ENCODE results near the gene HMOX1. TPM values are rescaled to one million over a fixed set of nuclear protein-coding genes. Genes with fewer than 3 reads are reported as not detected.
"Not testable (repeated sequence)": the region's sequence is repeated elsewhere in the genome, so short reads cannot be mapped to it uniquely, and the experiment has no call there.

HMOX1 gene
- total and polyA plus RNA-seq, 12 donors = 15.4 to 578 (median 39.3) TPM

DNA sequence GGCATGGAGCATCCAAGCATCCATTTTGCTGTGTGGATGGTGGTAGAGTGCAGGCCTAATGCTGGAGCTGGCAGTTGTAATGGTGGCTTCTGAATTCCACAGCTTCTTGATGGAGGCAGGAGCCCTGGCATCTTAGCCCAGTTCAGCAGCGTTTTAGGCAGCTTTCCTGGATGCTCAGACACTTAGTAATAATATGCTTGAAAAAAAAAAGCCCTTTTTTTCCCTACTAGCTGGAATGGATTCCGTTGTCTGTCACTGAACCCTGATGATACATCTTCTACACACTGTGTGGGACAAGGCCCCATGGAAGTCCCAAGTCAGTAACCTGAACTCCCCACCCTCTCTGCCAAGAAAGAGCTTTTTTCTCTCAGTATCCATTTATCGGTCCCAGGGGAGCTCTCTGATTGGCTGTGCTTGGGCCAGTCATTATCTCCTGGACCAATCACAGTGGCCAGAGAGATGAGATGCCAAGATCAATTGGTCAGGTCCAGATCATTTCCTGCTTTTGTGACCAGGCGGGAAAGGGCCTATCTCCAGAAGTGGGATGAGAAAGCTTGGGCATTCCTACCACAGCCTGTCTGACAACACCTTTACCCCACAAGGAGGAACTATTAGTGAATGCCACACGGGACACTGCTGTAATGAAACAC lies 53.3 kb downstream of the HMOX1 start:
- no peaks in the 10 kb centered on the region for H3K27me3 ChIP-seq
- H3K9me3 ChIP-seq (replicated peaks in 1 of 3) = peaks cover 0 to 7% (median 0%) of the 10 kb centered on the region in 3 donors
- no peak overlapping the region for H3K27ac ChIP-seq
- WGBS, 4 donors = 98 to 100% (median 100%) methylated on average over 4 to 5 of the region's 5 CpGs
- H3K4me1 ChIP-seq (replicated peaks in 1 of 2) = peaks cover 0 to 4% of the 10 kb centered on the region in 2 donors
- no peak overlapping the region for H3K4me3 ChIP-seq
- TF ChIP-seq POLR2A (IDR thresholded peaks at IDR 0.05) = no peak
- TF ChIP-seq, protein P1, sequence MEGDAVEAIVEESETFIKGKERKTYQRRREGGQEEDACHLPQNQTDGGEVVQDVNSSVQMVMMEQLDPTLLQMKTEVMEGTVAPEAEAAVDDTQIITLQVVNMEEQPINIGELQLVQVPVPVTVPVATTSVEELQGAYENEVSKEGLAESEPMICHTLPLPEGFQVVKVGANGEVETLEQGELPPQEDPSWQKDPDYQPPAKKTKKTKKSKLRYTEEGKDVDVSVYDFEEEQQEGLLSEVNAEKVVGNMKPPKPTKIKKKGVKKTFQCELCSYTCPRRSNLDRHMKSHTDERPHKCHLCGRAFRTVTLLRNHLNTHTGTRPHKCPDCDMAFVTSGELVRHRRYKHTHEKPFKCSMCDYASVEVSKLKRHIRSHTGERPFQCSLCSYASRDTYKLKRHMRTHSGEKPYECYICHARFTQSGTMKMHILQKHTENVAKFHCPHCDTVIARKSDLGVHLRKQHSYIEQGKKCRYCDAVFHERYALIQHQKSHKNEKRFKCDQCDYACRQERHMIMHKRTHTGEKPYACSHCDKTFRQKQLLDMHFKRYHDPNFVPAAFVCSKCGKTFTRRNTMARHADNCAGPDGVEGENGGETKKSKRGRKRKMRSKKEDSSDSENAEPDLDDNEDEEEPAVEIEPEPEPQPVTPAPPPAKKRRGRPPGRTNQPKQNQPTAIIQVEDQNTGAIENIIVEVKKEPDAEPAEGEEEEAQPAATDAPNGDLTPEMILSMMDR (IDR thresholded peaks at IDR 0.05) = no peak
- intact Hi-C loops (cut with DNase I) = loop anchor here in 1 of 2 donors (5.0 kb wide), 1 partner anchor 153 kb away; no protein-coding TSS in a partner anchor
- DNase-seq = no peak
- H3K36me3 ChIP-seq (replicated peaks in 1 of 2) = no peaks in the 10 kb centered on the region

DNA sequence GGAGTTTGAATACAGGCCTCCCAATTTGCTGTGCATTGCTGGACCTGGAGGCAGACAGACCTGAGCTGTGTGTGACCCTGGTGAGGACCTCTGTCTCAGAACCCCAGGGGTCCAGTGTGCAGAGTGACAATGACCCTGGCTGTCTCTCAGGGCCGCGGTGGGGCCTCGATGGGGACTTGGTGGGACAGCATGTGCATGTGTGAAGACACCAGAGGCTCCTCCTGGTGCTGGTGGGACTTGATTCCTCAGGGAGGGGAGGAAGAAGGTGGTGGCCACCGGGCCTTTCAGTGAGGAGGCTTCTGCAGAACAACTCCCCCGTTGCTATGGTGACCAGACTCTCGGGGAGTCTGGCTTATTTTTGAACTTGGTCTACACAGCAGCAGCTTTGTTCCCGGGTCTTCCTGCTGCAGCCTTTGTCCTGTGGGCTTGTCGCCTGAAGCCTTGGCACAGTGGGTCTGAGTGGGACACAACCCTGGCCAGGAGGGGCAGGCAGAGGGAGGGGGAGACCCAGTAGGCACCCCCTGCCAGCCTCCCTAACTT lies 54.4 kb downstream of the HMOX1 start:
- peaks cover 0 to 4% of the 10 kb centered on the region in 2 donors for H3K4me1 ChIP-seq (replicated peaks in 1 of 2)
- H3K36me3 ChIP-seq (replicated peaks in 1 of 2) = no peaks in the 10 kb centered on the region
- intact Hi-C loops (cut with DNase I) = no loop called here
- WGBS, 4 donors = 73 to 85% (median 80%) methylated on average over 7 to 8 of the region's 8 CpGs
- H3K27ac ChIP-seq = no peak overlapping the region
- H3K9me3 ChIP-seq (replicated peaks in 1 of 3) = peaks cover 0 to 7% (median 0%) of the 10 kb centered on the region in 3 donors
- H3K4me3 ChIP-seq = no peak overlapping the region
- no peak for DNase-seq
- TF ChIP-seq, protein P1 (IDR thresholded peaks at IDR 0.05) = no peak
- TF ChIP-seq POLR2A (IDR thresholded peaks at IDR 0.05) = no peak
- no peaks in the 10 kb centered on the region for H3K27me3 ChIP-seq

GRCh38 chr22:35436421-35436820 lies 55.5 kb downstream of the HMOX1 start:
- TF ChIP-seq POLR2A (IDR thresholded peaks at IDR 0.05) = no peak
- TF ChIP-seq, protein P1 (IDR thresholded peaks at IDR 0.05) = no peak
- Histone ChIP-seq H3K4me1 (replicated peaks in 1 of 2) (no peaks in the 10 kb centered on the region), H3K9me3 (replicated peaks in 1 of 3) (peaks cover 0 to 7% (median 0%) of the 10 kb centered on the region in 3 donors), H3K36me3 (replicated peaks in 1 of 2) (no peaks in the 10 kb centered on the region), H3K27me3 (no peaks in the 10 kb centered on the region), H3K4me3 (no peak overlapping the region), H3K27ac (no peak overlapping the region)
- WGBS, 4 donors = 70 to 85% (median 84%) methylated on average over 5 of the region's 5 CpGs
- intact Hi-C loops (cut with DNase I) = no loop called here
- no peak for DNase-seq

GRCh38 chr22:35437049-35437448 lies 56.2 kb downstream of the HMOX1 start:
- intact Hi-C loops (cut with DNase I) = no loop called here
- no peak for DNase-seq
- Histone ChIP-seq H3K36me3 (replicated peaks in 1 of 2) (no peaks in the 10 kb centered on the region), H3K4me3 (no peak overlapping the region), H3K27me3 (no peaks in the 10 kb centered on the region), H3K9me3 (replicated peaks in 1 of 3) (peaks cover 0 to 7% (median 0%) of the 10 kb centered on the region in 3 donors), H3K4me1 (replicated peaks in 1 of 2) (no peaks in the 10 kb centered on the region), H3K27ac (no peak overlapping the region)
- WGBS, 4 donors = 81 to 100% (median 94%) methylated on average over 1 to 2 of the region's 2 CpGs
- TF ChIP-seq POLR2A (IDR thresholded peaks at IDR 0.05) = no peak
- TF ChIP-seq, protein P1 (IDR thresholded peaks at IDR 0.05) = no peak

DNA sequence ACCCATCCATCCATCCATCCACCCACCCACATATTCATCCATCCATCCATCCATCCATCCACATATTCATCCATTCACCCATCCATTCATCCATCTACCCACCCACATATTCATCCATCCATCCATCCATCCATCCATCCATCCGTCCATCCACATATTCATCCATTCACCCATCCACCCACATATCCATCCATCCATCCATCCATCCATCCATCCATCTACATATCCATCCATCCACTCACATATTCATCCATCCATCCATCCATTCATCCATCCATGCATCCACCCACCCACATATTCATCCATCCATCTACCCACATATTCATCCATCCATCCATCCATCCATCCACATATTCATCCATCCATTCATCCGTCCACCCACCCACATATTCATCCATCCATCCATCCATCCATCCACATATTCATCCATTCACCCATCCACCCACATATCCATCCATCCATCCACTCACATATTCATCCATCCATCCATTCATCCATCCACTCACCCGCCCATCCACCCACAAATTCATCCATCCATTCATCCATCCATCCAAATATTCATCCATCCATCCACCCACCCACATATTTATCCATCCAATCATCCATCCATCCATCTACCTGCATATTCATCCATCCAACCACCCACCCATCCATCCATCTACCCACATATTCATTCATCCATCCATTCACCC lies 57.9 kb downstream of the HMOX1 start:
- H3K4me1 ChIP-seq (replicated peaks in 1 of 2); intact Hi-C loops (cut with DNase I); H3K27me3 ChIP-seq; DNase-seq; H3K9me3 ChIP-seq (replicated peaks in 1 of 3); H3K4me3 ChIP-seq; H3K36me3 ChIP-seq (replicated peaks in 1 of 2); H3K27ac ChIP-seq: not testable (repeated sequence)
- WGBS, 4 donors = 59 to 82% (median 59%) methylated on average over 3 of the region's 3 CpGs

All from adrenal gland (tissue), 12 donors.